Heart left ventricle (tissue), 16 donors: ENCODE data around the gene AEBP1. TPM values are rescaled to one million over a fixed set of nuclear protein-coding genes. Genes with fewer than 3 reads are reported as not detected.

Experiments
- ATAC-seq, 4 donors: fragments of 200-7000 bp; cut with Tn5 transposase; one replicate each; pipeline ENCODE4 v1.9.1; 2020 to 2022; ENCODE audit warnings: moderate library complexity in 4 of 4, mild to moderate bottlenecking in 3 of 4, moderate number of reproducible peaks in 1 of 4
- DNase-seq, 5 donors: peaks; one replicate each; pipeline ENCODE4 v3.0.0-alpha.2; 2020
- H3K27ac ChIP-seq, 12 donors: fragments of 200-600 bp; sonication (generic) in 4 of 12; one replicate each; pipeline versions ENCODE4 v1.5.0 to v1.8.0; 2016 to 2022; ENCODE audit warnings: mild to moderate bottlenecking in 2 of 12
- H3K27me3 ChIP-seq, 9 donors: fragments of 200-600 bp; sonication (generic) in 2 of 9; one replicate each; pipeline versions ENCODE4 v1.5.1 to v1.8.0; 2016 to 2022; ENCODE audit warnings: mild to moderate bottlenecking in 3 of 9
- H3K36me3 ChIP-seq, 9 donors: fragments of 200-600 bp; sonication (generic) in 2 of 9; one replicate each; pipeline versions ENCODE4 v1.5.0 to v1.8.0; 2018 to 2022; ENCODE audit warnings: mild to moderate bottlenecking in 2 of 9
- H3K4me1 ChIP-seq, 12 donors: fragments of 200-600 bp; sonication (generic) in 4 of 12; one replicate each; pipeline versions ENCODE4 v1.5.0 to v1.8.0; 2016 to 2022; ENCODE audit warnings: mild to moderate bottlenecking in 3 of 12
- H3K4me3 ChIP-seq, 12 donors: fragments of 200-600 bp; sonication (generic) in 4 of 12; one replicate each; pipeline versions ENCODE4 v1.5.0 to v1.8.0; 2017 to 2022; ENCODE audit warnings: mild to moderate bottlenecking in 9 of 12, moderate library complexity in 4 of 12
- H3K9me3 ChIP-seq, 12 donors: fragments of 200-600 bp; sonication (generic) in 4 of 12; one replicate each; pipeline versions ENCODE4 v1.5.0 to v1.8.0; 2016 to 2022; ENCODE audit warnings: mild to moderate bottlenecking in 1 of 12
- CTCF ChIP-seq, 12 donors: fragments of 200-600 bp; sonication (generic) in 4 of 12; IDR thresholded peaks; one replicate each; pipeline versions ENCODE4 v1.5.0 to v1.8.0; 2018 to 2022; ENCODE audit warnings: antibody characterized with exemption in 12 of 12, mild to moderate bottlenecking in 5 of 12
- POLR2A ChIP-seq, 2 donors: fragments of 450-650 bp; IDR thresholded peaks; one replicate each; pipeline ENCODE4 v1.6.1; 2017; ENCODE audit warnings: antibody characterized with exemption in 2 of 2, mild to moderate bottlenecking in 2 of 2, moderate library complexity in 2 of 2
- WGBS, 4 donors: extraction: QIAGEN DNeasy Blood & Tissue Kit in 2 of 4; methylation state at CpG; one replicate each; pipeline versions ENCODE4 v1.1.5 to v1.1.7; 2013 to 2018; 5-methylcytosine and 5-hydroxymethylcytosine counted together
- intact Hi-C, 10 donors: fragments of 100-400 bp; cut with DNase I; formaldehyde crosslinking; loops; one replicate each; pipeline versions ENCODE4 v1.11.1 to v1.14.2; 2022
- polyA plus RNA-seq, 2 donors: library from polyadenylated mRNA; stranded (reverse); fragments of 200-250 nt; gene quantifications; one replicate each; pipeline ENCODE4 v1.2.3, GENCODE V29; 2013
- total RNA-seq, 9 donors: library from RNA; depleted of rRNA in 2 of 9; stranded (reverse); fragments of >200 nt in 2 of 9; fragmentation: NEBNext Ultra II Directional in 3 of 9; extraction: Animal tissue kit (Norgen Biotek cat#: 25700) in 3 of 9; gene quantifications; one replicate each; pipeline versions ENCODE4 v1.1.0 to v1.2.4, GENCODE V29; 2016 to 2023
- donor health status: ischemic (EF 13 %, LVEDD 7.1; RV severe dilation, severe dysfunction).
- donor health status: healthy with polysubstance abuse.
- donor health status: DM: no; HTN: yes; CAD: no.
- donor health status: DM: no; HTN: no; CAD: no.
- donor health status: ischemic (EF 25% LVEDD 6.9; RV normal size, moderate dysfunction).
- donor health status: ischemic (EF 25% LVEDD 5.7; RV mildly dilated, moderate dysfunction).
- donor health status: healthy.
- donor health status: DM: yes; HTN: yes; CAD: no.
- donor health status: ischemic (EF 35%, LVEDD 5.7; RV mildly dilated, moderate dysfunction).
- donor health status: nonischemic (EF 11% LVEDD 7.7; RV severe dilation, severe dysfunction).
- donor health status: DM: yes; HTN: yes; CAD: no.
- donor health status: PGD.
- donor health status: ischemic (EF 29% LVEDD 5.4; RV normal size, mild dysfunction).
- donor health status: nonischemic (EF 23%, LVEDD 6.1; RV moderate dilation, normal function).

AEBP1 gene
- total and polyA plus RNA-seq, 11 donors, result 10.9 to 51.1 (median 23.2) TPM

GRCh38 chr7:44148166-44148565 is 44.0 kb downstream of the AEBP1 start:
- Histone ChIP-seq H3K4me1 (peaks cover 0 to 16% (median 12%) of the 10 kb centered on the region in 12 donors), H3K36me3 (no peaks in the 10 kb centered on the region), H3K9me3 (no peaks in the 10 kb centered on the region), H3K27me3 (peaks cover 0 to 18% (median 0%) of the 10 kb centered on the region in 9 donors), H3K4me3 (no peak overlapping the region), H3K27ac (no peak overlapping the region)
- ATAC-seq, result no peak
- intact Hi-C loops, result loop anchor here in 1 of 10 donors (5.0 kb wide), 1 partner anchor 44 kb away; no protein-coding TSS in a partner anchor
- WGBS, 4 donors, result 51 to 83% (median 76%) methylated on average over 2 of the region's 2 CpGs
- no peak for DNase-seq
- TF ChIP-seq POLR2A (IDR thresholded peaks at IDR 0.05) (no peak), CTCF (IDR thresholded peaks at IDR 0.05) (no peak)

- DNase-seq, result no peak
- ATAC-seq, result no peak
- H3K9me3 ChIP-seq, result no peaks in the 10 kb centered on the region
- no peak overlapping the region for H3K4me3 ChIP-seq
- no peak for TF ChIP-seq POLR2A (IDR thresholded peaks at IDR 0.05)
- TF ChIP-seq CTCF (IDR thresholded peaks at IDR 0.05), result no peak
- no peaks in the 10 kb centered on the region for H3K36me3 ChIP-seq
- peaks cover 0 to 16% (median 12%) of the 10 kb centered on the region in 12 donors for H3K4me1 ChIP-seq
- intact Hi-C loops, result loop anchor here in 1 of 10 donors (5.0 kb wide), 1 partner anchor 43 kb away; no protein-coding TSS in a partner anchor
- H3K27me3 ChIP-seq, result peaks cover 0 to 18% (median 0%) of the 10 kb centered on the region in 9 donors
- 70 to 89% (median 87%) methylated on average over 9 of the region's 9 CpGs for WGBS, 4 donors
- no peak overlapping the region for H3K27ac ChIP-seq
Observed at GRCh38 chr7:44148961-44149536, 44.9 kb downstream of the AEBP1 start.

- no peak overlapping the region for H3K27ac ChIP-seq
- ATAC-seq, result no peak
- H3K4me3 ChIP-seq, result no peak overlapping the region
- TF ChIP-seq CTCF (IDR thresholded peaks at IDR 0.05) (no peak), POLR2A (IDR thresholded peaks at IDR 0.05) (no peak)
- H3K9me3 ChIP-seq, result no peaks in the 10 kb centered on the region
- H3K4me1 ChIP-seq, result peaks cover 0 to 16% (median 12%) of the 10 kb centered on the region in 12 donors
- 80 to 89% (median 85%) methylated on average over 15 to 18 of the region's 18 CpGs for WGBS, 4 donors
- intact Hi-C loops, result loop anchor here in 2 of 10 donors (5.0 kb wide), 1 partner anchor 42 kb away; no protein-coding TSS in a partner anchor
- DNase-seq, result no peak
- no peaks in the 10 kb centered on the region for H3K36me3 ChIP-seq
- H3K27me3 ChIP-seq, result peaks cover 0 to 16% (median 0%) of the 10 kb centered on the region in 9 donors
Observed at GRCh38 chr7:44149571-44150465, 45.7 kb downstream of the AEBP1 start.

GRCh38 chr7:44150466-44150832 is 46.3 kb downstream of the AEBP1 start:
- intact Hi-C loops, result loop anchor here in 1 of 10 donors (5.0 kb wide), 1 partner anchor 42 kb away; no protein-coding TSS in a partner anchor
- H3K27me3 ChIP-seq, result peaks cover 0 to 10% (median 0%) of the 10 kb centered on the region in 9 donors
- no peaks in the 10 kb centered on the region for H3K9me3 ChIP-seq
- ATAC-seq, result no peak
- H3K36me3 ChIP-seq, result no peaks in the 10 kb centered on the region
- 70 to 85% (median 76%) methylated on average over 5 of the region's 5 CpGs for WGBS, 4 donors
- H3K27ac ChIP-seq, result no peak overlapping the region
- peaks cover 0 to 13% (median 9%) of the 10 kb centered on the region in 12 donors for H3K4me1 ChIP-seq
- H3K4me3 ChIP-seq, result no peak overlapping the region
- no peak for DNase-seq
- TF ChIP-seq CTCF (IDR thresholded peaks at IDR 0.05) (no peak), POLR2A (IDR thresholded peaks at IDR 0.05) (no peak)
